Liver (tissue), 9 donors: ENCODE measurements around the gene MST1R. TPM values are rescaled to one million over a fixed set of nuclear protein-coding genes. Genes with fewer than 3 reads are reported as not detected.

Experiments
- DNase-seq: peaks from one replicate; pipeline ENCODE4 v3.0.0-alpha.2; 2017; ENCODE audit warnings: low spot score
- H3K27ac ChIP-seq, 2 donors: one replicate each; pipeline ENCODE4 v1.7.0; 2013; ENCODE audit warnings: inconsistent platforms in 2 of 2, low read length in 2 of 2, control low read depth in 1 of 2, low read depth in 1 of 2, mild to moderate bottlenecking in 1 of 2
- H3K27me3 ChIP-seq, 4 donors: one replicate each; pipeline versions ENCODE4 v1.6.1 to v1.7.0; 2013; ENCODE audit warnings: low read length in 3 of 4, inconsistent platforms in 1 of 4, mild to moderate bottlenecking in 1 of 4, moderate library complexity in 1 of 4; ENCODE audit not compliant: control insufficient read depth in 4 of 4, insufficient read depth in 4 of 4
- H3K36me3 ChIP-seq, 4 donors: one replicate each; pipeline versions ENCODE4 v1.6.1 to v1.7.0; 2013; ENCODE audit warnings: low read length in 3 of 4, mild to moderate bottlenecking in 3 of 4, low read depth in 1 of 4, moderate library complexity in 1 of 4; ENCODE audit not compliant: control insufficient read depth in 4 of 4, insufficient read depth in 3 of 4
- H3K4me1 ChIP-seq, 4 donors: one replicate each; pipeline versions ENCODE4 v1.6.1 to v1.7.0; 2013; ENCODE audit warnings: low read length in 3 of 4, mild to moderate bottlenecking in 3 of 4, moderate library complexity in 1 of 4; ENCODE audit not compliant: control insufficient read depth in 4 of 4, insufficient read depth in 4 of 4
- H3K4me3 ChIP-seq, 3 donors: one replicate each; pipeline versions ENCODE4 v1.6.1 to v1.7.0; 2013; ENCODE audit warnings: low read length in 3 of 3, control low read depth in 1 of 3, low read depth in 1 of 3, mild to moderate bottlenecking in 1 of 3
- H3K9ac ChIP-seq, 2 donors: one replicate each; pipeline ENCODE4 v1.7.0; 2013; ENCODE audit warnings: low read length in 2 of 2, mild to moderate bottlenecking in 2 of 2, moderate library complexity in 2 of 2, control low read depth in 1 of 2, low read depth in 1 of 2
- H3K9me3 ChIP-seq, 4 donors: one replicate each; pipeline versions ENCODE4 v1.6.1 to v1.7.0; 2013; ENCODE audit warnings: low read length in 3 of 4; ENCODE audit not compliant: control insufficient read depth in 4 of 4
- ATF3 ChIP-seq: IDR thresholded peaks from 2 replicates; pipeline ENCODE4 v1.6.1; 2016; ENCODE audit warnings: antibody characterized with exemption
- EGR1 ChIP-seq, 2 donors: IDR thresholded peaks; 2 replicates each; pipeline ENCODE4 v1.6.1; 2016 to 2018; ENCODE audit warnings: antibody characterized with exemption in 2 of 2, low read depth in 2 of 2
- FOXA1 ChIP-seq: IDR thresholded peaks from 2 replicates; pipeline ENCODE4 v1.6.1; 2016; ENCODE audit warnings: antibody characterized with exemption
- FOXA2 ChIP-seq: IDR thresholded peaks from 2 replicates; pipeline ENCODE4 v1.6.1; 2016; ENCODE audit warnings: antibody characterized with exemption
- GABPA ChIP-seq, 2 donors: IDR thresholded peaks in 1 of 2; conservative IDR thresholded peaks in 1 of 2; 2 replicates each; pipeline ENCODE4 v1.6.1; 2016; ENCODE audit warnings: antibody characterized with exemption in 2 of 2, mild to moderate bottlenecking in 1 of 2, moderate library complexity in 1 of 2
- HNF4A ChIP-seq, 2 donors: conservative IDR thresholded peaks; 2 replicates each; pipeline ENCODE4 v1.6.1; 2016; ENCODE audit warnings: antibody characterized with exemption in 2 of 2, mild to moderate bottlenecking in 2 of 2
- HNF4G ChIP-seq: IDR thresholded peaks from 2 replicates; pipeline ENCODE4 v1.6.1; 2016; ENCODE audit warnings: antibody characterized with exemption
- JUND ChIP-seq, 2 donors: IDR thresholded peaks; 2 replicates each; pipeline ENCODE4 v1.6.1; 2016; ENCODE audit warnings: antibody characterized with exemption in 2 of 2
- MAX ChIP-seq: IDR thresholded peaks from 2 replicates; pipeline ENCODE4 v1.6.1; 2016; ENCODE audit warnings: antibody characterized with exemption
- NR2F2 ChIP-seq: IDR thresholded peaks from 2 replicates; pipeline ENCODE4 v1.6.1; 2016; ENCODE audit warnings: antibody characterized with exemption
- RAD21 ChIP-seq, 2 donors: IDR thresholded peaks; 2 replicates each; pipeline ENCODE4 v1.6.1; 2016; ENCODE audit warnings: antibody characterized with exemption in 2 of 2, mild to moderate bottlenecking in 2 of 2
- REST ChIP-seq: IDR thresholded peaks from 2 replicates; pipeline ENCODE4 v1.6.1; 2016; ENCODE audit warnings: antibody characterized with exemption, mild to moderate bottlenecking
- RXRA ChIP-seq, 2 donors: IDR thresholded peaks; 2 replicates each; pipeline ENCODE4 v1.6.1; 2017 to 2018; ENCODE audit warnings: antibody characterized with exemption in 2 of 2, mild to moderate bottlenecking in 1 of 2
- SP1 ChIP-seq: IDR thresholded peaks from 2 replicates; pipeline ENCODE4 v1.6.1; 2018; ENCODE audit warnings: antibody characterized with exemption, mild to moderate bottlenecking
- TAF1 ChIP-seq: conservative IDR thresholded peaks from 2 replicates; pipeline ENCODE4 v1.6.1; 2016; ENCODE audit warnings: antibody characterized with exemption, mild to moderate bottlenecking
- YY1 ChIP-seq: IDR thresholded peaks from 2 replicates; pipeline ENCODE4 v1.6.1; 2016; ENCODE audit warnings: antibody characterized with exemption, mild to moderate bottlenecking
- WGBS: extraction: QIAGEN DNeasy Blood & Tissue Kit; methylation state at CpG from one replicate; pipeline ENCODE4 v1.1.7; 2013; 5-methylcytosine and 5-hydroxymethylcytosine counted together
- polyA plus RNA-seq, 2 donors: library from polyadenylated mRNA; stranded (reverse) in 1 of 2; unstranded in 1 of 2; fragments of 200-250 nt in 1 of 2; fragments of >200 nt in 1 of 2; fragmentation: Nextera tagmentation in 1 of 2; extraction: Ambion mirVana in 1 of 2; gene quantifications; one replicate each; pipeline versions ENCODE4 v1.2.1 to v1.2.3, GENCODE V29; 2013 to 2015
- total RNA-seq, 2 donors: library from RNA; depleted of rRNA; stranded (reverse); fragments of >200 nt; gene quantifications; one replicate each; pipeline ENCODE4 v1.2.3, GENCODE V29; 2014
- donor health status: healthy.
- donor health status: healthy.
- donor health status: healthy.
- donor health status: healthy.
- donor health status: healthy.

The MST1R gene
- total and polyA plus RNA-seq, 4 donors, result 0.10 to 0.56 (median 0.33) TPM

- 56% methylated on average over 5 of the region's 5 CpGs for WGBS
- Histone ChIP-seq H3K9me3 (no peaks in the 10 kb centered on the region), H3K27ac (no peak overlapping the region), H3K36me3 (no peaks in the 10 kb centered on the region), H3K27me3 (no peaks in the 10 kb centered on the region), H3K9ac (no peak overlapping the region), H3K4me1 (peaks cover 0 to 12% (median 3%) of the 10 kb centered on the region in 4 donors), H3K4me3 (no peak overlapping the region)
- peak; percentile 34 for TF ChIP-seq SP1
- no peak for TF ChIP-seq YY1
- TF ChIP-seq FOXA2, result no peak
- TF ChIP-seq GABPA (IDR thresholded peaks at IDR 0.05 in 1 of 2, conservative IDR thresholded peaks at IDR 0.05 in 1 of 2), result no peak
- no peak for TF ChIP-seq NR2F2
- TF ChIP-seq HNF4A (conservative IDR thresholded peaks at IDR 0.05), result peak; percentile 38 to 49
- no peak for TF ChIP-seq MAX
- TF ChIP-seq JUND (IDR thresholded peaks at IDR 0.05), result no peak
- DNase-seq, result no peak
These were observed 24.9 kb upstream of the MST1R start for GRCh38 chr3:49928481-49929017.

GRCh38 chr3:49927798-49928197, 24.1 kb upstream of the MST1R start:
- Histone ChIP-seq H3K27ac (no peak overlapping the region), H3K4me1 (peaks cover 0 to 12% (median 3%) of the 10 kb centered on the region in 4 donors), H3K36me3 (no peaks in the 10 kb centered on the region), H3K27me3 (no peaks in the 10 kb centered on the region), H3K4me3 (no peak overlapping the region), H3K9ac (no peak overlapping the region), H3K9me3 (no peaks in the 10 kb centered on the region)
- TF ChIP-seq FOXA2, result no peak
- no peak for TF ChIP-seq FOXA1
- no peak for TF ChIP-seq SP1
- TF ChIP-seq NR2F2, result no peak
- no peak for TF ChIP-seq MAX
- TF ChIP-seq TAF1, result no peak
- no peak for TF ChIP-seq HNF4A (conservative IDR thresholded peaks at IDR 0.05)
- no peak for TF ChIP-seq GABPA (IDR thresholded peaks at IDR 0.05 in 1 of 2, conservative IDR thresholded peaks at IDR 0.05 in 1 of 2)
- no peak for DNase-seq
- WGBS, result 95% methylated on average over 5 of the region's 5 CpGs

- Histone ChIP-seq H3K27ac (no peak overlapping the region), H3K4me1 (peaks cover 0 to 12% (median 3%) of the 10 kb centered on the region in 4 donors), H3K36me3 (no peaks in the 10 kb centered on the region), H3K9ac (no peak overlapping the region), H3K9me3 (no peaks in the 10 kb centered on the region), H3K27me3 (no peaks in the 10 kb centered on the region), H3K4me3 (no peak overlapping the region)
- WGBS, result 93% methylated on average over 4 of the region's 4 CpGs
- no peak for DNase-seq
- no peak for TF ChIP-seq FOXA1
- TF ChIP-seq ATF3, result no peak
- no peak for TF ChIP-seq REST
- no peak for TF ChIP-seq RXRA (IDR thresholded peaks at IDR 0.05)
- TF ChIP-seq FOXA2, result no peak
- no peak for TF ChIP-seq RAD21 (IDR thresholded peaks at IDR 0.05)
- no peak for TF ChIP-seq TAF1
- TF ChIP-seq EGR1 (IDR thresholded peaks at IDR 0.05; ENCODE audit: low read depth in 2 of 2), result no peak
- TF ChIP-seq GABPA (IDR thresholded peaks at IDR 0.05 in 1 of 2, conservative IDR thresholded peaks at IDR 0.05 in 1 of 2), result no peak
- no peak for TF ChIP-seq HNF4A (conservative IDR thresholded peaks at IDR 0.05)
- no peak for TF ChIP-seq HNF4G
- TF ChIP-seq MAX, result no peak
- TF ChIP-seq SP1, result no peak
These were observed 22.6 kb upstream of the MST1R start for GRCh38 chr3:49926117-49926728.
